Type B pancreatic cell (in vitro differentiated cells): ENCODE data around the gene FRAS1. TPM values are rescaled to one million over a fixed set of nuclear protein-coding genes. Genes with fewer than 3 reads are reported as not detected.

Experiments
- DNase-seq: peaks from one replicate; pipeline ENCODE4 v3.0.0; 2021; ENCODE audit warnings: mixed read lengths; ENCODE audit not compliant: unreplicated experiment; ENCODE audit errors: extremely low spot score
- H3K27ac Mint-ChIP-seq: 2 replicates; pipeline ENCODE4 v1.8.0; 2021; ENCODE audit warnings: mild to moderate bottlenecking, mixed read lengths
- H3K27me3 Mint-ChIP-seq: 2 replicates; pipeline ENCODE4 v1.8.0; 2021; ENCODE audit warnings: mixed read lengths
- H3K36me3 Mint-ChIP-seq: 2 replicates; pipeline ENCODE4 v1.8.0; 2021; ENCODE audit warnings: mixed read lengths
- H3K4me1 Mint-ChIP-seq: one replicate; pipeline ENCODE4 v1.8.0; 2021; ENCODE audit warnings: mixed read lengths; ENCODE audit not compliant: unreplicated experiment
- H3K4me3 Mint-ChIP-seq: 2 replicates; pipeline ENCODE4 v1.8.0; 2021; ENCODE audit warnings: mild to moderate bottlenecking, mixed read lengths
- H3K9me3 Mint-ChIP-seq: 2 replicates; pipeline ENCODE4 v1.8.0; 2021; ENCODE audit warnings: mixed read lengths
- CTCF ChIP-seq: fragments of 200-600 bp; sonication (generic); conservative IDR thresholded peaks from 2 replicates; pipeline ENCODE4 v1.5.0; 2021; ENCODE audit warnings: antibody characterized with exemption, mild to moderate bottlenecking
- total RNA-seq: library from RNA; stranded (reverse); gene quantifications from 2 replicates; pipeline ENCODE4 v1.2.1, GENCODE V29; 2021; ENCODE audit warnings: low replicate concordance

Gene FRAS1
- total RNA-seq, 1 donor from 2014 or later: 37.7 TPM

GRCh38 chr4:78386679-78387078 lies 329.6 kb downstream of the FRAS1 start:
- no peaks in the 10 kb centered on the region for H3K27me3 Mint-ChIP-seq
- peaks cover 7% of the 10 kb centered on the region for H3K4me1 Mint-ChIP-seq
- peaks cover 4% of the 10 kb centered on the region for H3K9me3 Mint-ChIP-seq
- DNase-seq: no peak
- H3K27ac Mint-ChIP-seq: no peak overlapping the region
- no peak overlapping the region for H3K4me3 Mint-ChIP-seq
- TF ChIP-seq CTCF: no peak
- H3K36me3 Mint-ChIP-seq: peaks cover 35% of the 10 kb centered on the region

- no peak for TF ChIP-seq CTCF
- H3K27ac Mint-ChIP-seq: no peak overlapping the region
- peaks cover 10% of the 10 kb centered on the region for H3K9me3 Mint-ChIP-seq
- H3K36me3 Mint-ChIP-seq: peaks cover 22% of the 10 kb centered on the region
- no peak for DNase-seq
- no peak overlapping the region for H3K4me3 Mint-ChIP-seq
- no peaks in the 10 kb centered on the region for H3K27me3 Mint-ChIP-seq
- no peaks in the 10 kb centered on the region for H3K4me1 Mint-ChIP-seq
Measured at GRCh38 chr4:78395642-78396041, 338.5 kb downstream of the FRAS1 start.

GRCh38 chr4:78396613-78397291 lies 339.6 kb downstream of the FRAS1 start:
- Mint-ChIP-seq H3K36me3 (peaks cover 26% of the 10 kb centered on the region), H3K4me1 (no peaks in the 10 kb centered on the region), H3K9me3 (peaks cover 10% of the 10 kb centered on the region), H3K27ac (no peak overlapping the region), H3K27me3 (no peaks in the 10 kb centered on the region), H3K4me3 (no peak overlapping the region)
- no peak for DNase-seq
- no peak for TF ChIP-seq CTCF

GRCh38 chr4:78397292-78397630 lies 340.1 kb downstream of the FRAS1 start:
- H3K4me3 Mint-ChIP-seq: no peak overlapping the region
- H3K9me3 Mint-ChIP-seq: peaks cover 10% of the 10 kb centered on the region
- DNase-seq: no peak
- no peaks in the 10 kb centered on the region for H3K27me3 Mint-ChIP-seq
- H3K36me3 Mint-ChIP-seq: peaks cover 26% of the 10 kb centered on the region
- no peaks in the 10 kb centered on the region for H3K4me1 Mint-ChIP-seq
- no peak overlapping the region for H3K27ac Mint-ChIP-seq
- no peak for TF ChIP-seq CTCF

- H3K9me3 Mint-ChIP-seq: peaks cover 3% of the 10 kb centered on the region
- H3K4me1 Mint-ChIP-seq: peaks cover 6% of the 10 kb centered on the region
- no peak for TF ChIP-seq CTCF
- H3K36me3 Mint-ChIP-seq: peaks cover 14% of the 10 kb centered on the region
- no peak for DNase-seq
- no peak overlapping the region for H3K4me3 Mint-ChIP-seq
- no peak overlapping the region for H3K27ac Mint-ChIP-seq
- H3K27me3 Mint-ChIP-seq: no peaks in the 10 kb centered on the region
Measured at GRCh38 chr4:78409612-78410202, 352.6 kb downstream of the FRAS1 start.
